Transverse colon (tissue), 4 donors: ENCODE results near the gene MCF2L2. TPM values are rescaled to one million over a fixed set of nuclear protein-coding genes. Genes with fewer than 3 reads are reported as not detected.

Experiments
- DNase-seq: peaks from one replicate; pipeline ENCODE4 v3.0.0-alpha.2; 2019
- H3K27ac ChIP-seq, 4 donors: fragments of 200-600 bp; sonication (generic); 2 replicates each; pipeline ENCODE4 v1.5.1; 2016 to 2018; ENCODE audit warnings: inconsistent platforms in 4 of 4
- H3K27me3 ChIP-seq: fragments of 200-600 bp; sonication (generic); 2 replicates; pipeline ENCODE4 v1.5.1; 2017; ENCODE audit warnings: inconsistent platforms
- H3K36me3 ChIP-seq, 4 donors: fragments of 200-600 bp; sonication (generic); 2 replicates each; pipeline ENCODE4 v1.5.1; 2017 to 2019; ENCODE audit warnings: inconsistent platforms in 4 of 4
- H3K4me1 ChIP-seq, 4 donors: fragments of 200-600 bp; sonication (generic); 2 replicates each; pipeline ENCODE4 v1.5.1; 2017 to 2020; ENCODE audit warnings: inconsistent platforms in 4 of 4
- H3K4me3 ChIP-seq, 4 donors: fragments of 200-600 bp; sonication (generic); 1 replicate in 1 of 4; 2 replicates in 3 of 4; pipeline versions ENCODE4 v1.5.1 to v1.6.1; 2017 to 2019; ENCODE audit warnings: inconsistent platforms in 4 of 4
- H3K9me3 ChIP-seq, 2 donors: fragments of 200-600 bp; sonication (generic); 2 replicates each; pipeline ENCODE4 v1.5.1; 2017 to 2019; ENCODE audit warnings: inconsistent platforms in 2 of 2
- EP300 ChIP-seq: sonication (generic); formaldehyde crosslinking; IDR thresholded peaks from one replicate; pipeline ENCODE4 v1.6.1; 2017; ENCODE audit warnings: antibody characterized with exemption, low read depth
- POLR2A ChIP-seq: fragments of 450-650 bp; IDR thresholded peaks from one replicate; pipeline ENCODE4 v1.6.1; 2016; ENCODE audit warnings: antibody characterized with exemption, mild to moderate bottlenecking, moderate library complexity
- POLR2AphosphoS5 ChIP-seq, 3 donors: sonication (generic); formaldehyde crosslinking; IDR thresholded peaks; one replicate each; pipeline ENCODE4 v1.6.1; 2016; ENCODE audit warnings: antibody characterized with exemption in 3 of 3
- WGBS, 2 donors: methylation state at CpG; one replicate each; pipeline ENCODE4 v1.1.5; 2018; ENCODE audit warnings: low coverage in 1 of 2; 5-methylcytosine and 5-hydroxymethylcytosine counted together
- in situ Hi-C, 4 donors: fragments of 200-750 bp; cut with MboI; loops; one replicate each; pipeline versions ENCODE4 v1.15.0 to v1.15.1; 2017; ENCODE audit warnings: low sequenced_read_pairs in 3 of 4, low pct_ligation_motif_present in 1 of 4, low pct_unique_long_range_greater_than_20kb in 1 of 4
- intact Hi-C: fragments of 100-400 bp; cut with DNase I; formaldehyde crosslinking; loops from one replicate; pipeline ENCODE4 v1.15.1; 2023; ENCODE audit warnings: low total_unique reads
- total RNA-seq, 4 donors: library from RNA; depleted of rRNA; stranded (reverse); fragments of >200 nt; gene quantifications; one replicate each; pipeline ENCODE4 v1.1.0, GENCODE V29; 2016
- TF ChIP-seq, protein P1 (sequence below), 5 experiments: fragments of 200-600 bp in 3 of 5; fragments of 450-650 bp in 2 of 5; sonication (generic) in 3 of 5; IDR thresholded peaks; 1 replicate in 2 of 5; 2 replicates in 3 of 5; pipeline ENCODE4 v1.5.1; 2016 to 2017; ENCODE audit warnings: antibody characterized with exemption in 5 of 5, inconsistent platforms in 3 of 5, mild to moderate bottlenecking in 2 of 5, moderate library complexity in 1 of 5

The MCF2L2 gene
- total RNA-seq, 4 donors from 2014 or later: 0.20 to 3.7 (median 2.0) TPM

DNA sequence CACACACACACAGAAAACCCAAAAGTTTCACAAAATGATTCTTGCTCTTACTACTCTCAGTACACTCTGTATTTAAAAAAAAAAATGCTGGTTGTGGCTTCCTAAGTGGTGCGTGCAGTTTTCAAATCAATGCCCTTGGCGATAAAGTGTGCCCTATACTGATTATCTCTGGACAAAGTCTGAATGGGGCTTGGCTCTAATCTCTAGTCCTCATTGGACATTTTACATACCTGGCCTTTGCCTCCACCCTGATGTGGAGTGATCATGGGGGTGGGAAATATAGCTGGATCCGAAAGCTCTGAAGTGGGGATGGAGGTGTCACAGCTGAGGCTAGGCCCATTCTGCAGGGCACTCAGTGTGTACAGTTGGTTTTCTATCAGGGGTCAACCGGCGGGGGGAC lies 161.3 kb downstream of the MCF2L2 start:
- 78% methylated on average over 5 of the region's 5 CpGs; no CpG with 5 or more reads in 1 of the 2 donors for WGBS, 2 donors

DNA sequence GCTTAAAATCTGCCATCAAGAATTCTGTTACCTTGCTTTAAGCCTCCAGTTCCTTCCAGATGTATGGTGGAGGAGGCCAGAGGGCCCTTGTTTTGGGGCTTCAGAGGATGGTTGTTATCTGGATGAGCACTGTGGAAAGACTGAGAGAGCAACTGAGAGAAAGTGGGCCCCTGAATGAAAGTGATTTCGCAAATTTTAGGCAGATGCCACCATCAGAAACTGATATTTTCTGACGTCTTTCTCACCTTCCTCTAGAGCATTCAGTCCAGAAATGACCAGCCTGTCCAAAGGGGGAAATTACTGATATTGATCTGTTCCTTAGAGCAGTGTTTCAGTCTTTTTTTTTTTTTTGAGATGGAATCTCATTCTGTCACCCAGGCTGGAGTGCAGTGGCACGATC lies 162.0 kb downstream of the MCF2L2 start:
- 65 to 100% methylated on average over 1 to 3 of the region's 3 CpGs for WGBS, 2 donors
- Histone ChIP-seq H3K4me3 (no peak overlapping the region), H3K4me1 (peaks cover 11 to 74% (median 56%) of the 10 kb centered on the region in 4 donors), H3K36me3 (no peaks in the 10 kb centered on the region), H3K27me3 (no peaks in the 10 kb centered on the region), H3K9me3 (no peaks in the 10 kb centered on the region), H3K27ac (peak overlapping the region; percentile 74 to 78 (median 76))
- intact Hi-C loops: no loop called here
- in situ Hi-C loops: no loop called here
- no peak for DNase-seq
- TF ChIP-seq, protein P1, sequence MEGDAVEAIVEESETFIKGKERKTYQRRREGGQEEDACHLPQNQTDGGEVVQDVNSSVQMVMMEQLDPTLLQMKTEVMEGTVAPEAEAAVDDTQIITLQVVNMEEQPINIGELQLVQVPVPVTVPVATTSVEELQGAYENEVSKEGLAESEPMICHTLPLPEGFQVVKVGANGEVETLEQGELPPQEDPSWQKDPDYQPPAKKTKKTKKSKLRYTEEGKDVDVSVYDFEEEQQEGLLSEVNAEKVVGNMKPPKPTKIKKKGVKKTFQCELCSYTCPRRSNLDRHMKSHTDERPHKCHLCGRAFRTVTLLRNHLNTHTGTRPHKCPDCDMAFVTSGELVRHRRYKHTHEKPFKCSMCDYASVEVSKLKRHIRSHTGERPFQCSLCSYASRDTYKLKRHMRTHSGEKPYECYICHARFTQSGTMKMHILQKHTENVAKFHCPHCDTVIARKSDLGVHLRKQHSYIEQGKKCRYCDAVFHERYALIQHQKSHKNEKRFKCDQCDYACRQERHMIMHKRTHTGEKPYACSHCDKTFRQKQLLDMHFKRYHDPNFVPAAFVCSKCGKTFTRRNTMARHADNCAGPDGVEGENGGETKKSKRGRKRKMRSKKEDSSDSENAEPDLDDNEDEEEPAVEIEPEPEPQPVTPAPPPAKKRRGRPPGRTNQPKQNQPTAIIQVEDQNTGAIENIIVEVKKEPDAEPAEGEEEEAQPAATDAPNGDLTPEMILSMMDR (IDR thresholded peaks at IDR 0.05): no peak
- TF ChIP-seq POLR2A: no peak

More for the DNA sequence above, 161.3 kb downstream of the MCF2L2 start:
- Histone ChIP-seq H3K4me3 (no peak overlapping the region), H3K27me3 (no peaks in the 10 kb centered on the region), H3K9me3 (no peaks in the 10 kb centered on the region), H3K36me3 (no peaks in the 10 kb centered on the region), H3K4me1 (peaks cover 11 to 72% (median 53%) of the 10 kb centered on the region in 4 donors), H3K27ac (peak overlapping the region; percentile 74 to 78 (median 76))
- TF ChIP-seq EP300 (no peak), POLR2AphosphoS5 (IDR thresholded peaks at IDR 0.05) (peak in 2 of 3 donors; percentile 24 to 31), POLR2A (peak; percentile 8)
- TF ChIP-seq, protein P1 (IDR thresholded peaks at IDR 0.05): no peak
- no peak for DNase-seq
- in situ Hi-C loops (no loop called here), intact Hi-C loops (no loop called here)

DNA sequence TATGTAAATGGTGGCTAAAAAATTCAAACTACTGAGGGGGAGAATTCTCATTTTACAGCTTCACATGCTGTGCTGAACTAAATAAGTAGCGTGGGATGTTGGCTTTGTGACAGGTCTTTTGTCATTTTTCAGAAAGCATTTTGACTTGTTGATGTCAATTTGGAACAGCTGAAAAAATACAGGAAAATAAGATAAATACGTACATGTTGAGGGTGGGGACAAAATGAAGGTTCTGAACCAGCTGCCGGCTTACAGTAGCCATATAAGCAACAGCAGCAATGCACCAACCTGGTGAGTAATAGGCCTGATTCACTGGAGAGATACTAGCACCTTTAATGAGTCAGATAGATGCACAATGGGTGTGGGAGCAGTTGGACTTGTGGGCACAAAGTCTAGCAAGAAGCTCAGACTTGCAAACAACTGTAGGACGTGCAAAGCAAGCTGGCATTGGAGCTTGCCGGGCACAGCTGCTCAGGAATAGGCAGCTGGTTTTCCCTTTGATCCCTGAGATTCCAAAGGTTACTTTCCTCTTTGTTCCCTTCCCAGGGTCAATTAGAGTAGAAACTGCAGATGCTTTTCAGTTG lies 162.5 kb downstream of the MCF2L2 start:
- intact Hi-C loops (no loop called here), in situ Hi-C loops (no loop called here)
- H3K4me1 ChIP-seq: peaks cover 11 to 79% (median 60%) of the 10 kb centered on the region in 4 donors
- H3K27ac ChIP-seq: peak overlapping the region; percentile 74 to 78 (median 76)
- TF ChIP-seq POLR2A (no peak), POLR2AphosphoS5 (IDR thresholded peaks at IDR 0.05) (peak; percentile 23 to 86 (median 85)), EP300 (no peak)
- TF ChIP-seq, protein P1 (IDR thresholded peaks at IDR 0.05): no peak
- H3K36me3 ChIP-seq: no peaks in the 10 kb centered on the region
- no peak overlapping the region for H3K4me3 ChIP-seq
- 35 to 60% methylated on average over 4 to 5 of the region's 5 CpGs for WGBS, 2 donors
- no peaks in the 10 kb centered on the region for H3K27me3 ChIP-seq
- no peaks in the 10 kb centered on the region for H3K9me3 ChIP-seq
- peak; percentile 78 for DNase-seq

DNA sequence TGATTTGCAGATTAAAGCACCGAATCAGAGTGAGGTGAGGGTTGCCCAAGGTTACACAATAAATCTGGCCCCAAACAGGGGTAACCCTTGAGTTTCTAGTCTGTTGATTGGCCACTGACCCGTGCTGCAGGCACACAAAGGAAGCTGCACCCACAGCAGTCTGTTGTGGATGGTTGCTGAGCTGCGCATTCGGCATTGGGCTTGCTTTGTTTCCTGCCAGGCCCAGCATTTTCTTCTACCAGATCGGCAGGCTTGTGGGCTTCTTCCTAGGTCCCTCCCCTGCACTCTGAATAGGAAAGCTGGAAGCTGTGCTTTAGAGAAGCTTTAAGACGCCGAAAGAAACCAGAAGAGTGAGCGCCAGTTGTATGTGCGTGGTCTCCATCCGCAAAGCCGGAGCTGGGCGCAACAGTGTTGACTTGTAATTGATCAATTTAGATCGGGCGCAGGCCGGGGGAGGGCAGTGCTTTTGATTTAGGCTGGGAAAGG lies 163.2 kb downstream of the MCF2L2 start:
- peaks cover 11 to 86% (median 66%) of the 10 kb centered on the region in 4 donors for H3K4me1 ChIP-seq

More for the DNA sequence above, 163.2 kb downstream of the MCF2L2 start:
- no peak overlapping the region for H3K4me3 ChIP-seq
- TF ChIP-seq, protein P1 (IDR thresholded peaks at IDR 0.05): no peak
- TF ChIP-seq POLR2A: peak; percentile 1
- TF ChIP-seq EP300: no peak
- in situ Hi-C loops: no loop called here
- peak overlapping the region; percentile 74 to 78 (median 76) for H3K27ac ChIP-seq
- no peaks in the 10 kb centered on the region for H3K9me3 ChIP-seq
- DNase-seq: no peak
- no peaks in the 10 kb centered on the region for H3K27me3 ChIP-seq
- intact Hi-C loops: no loop called here
- no peaks in the 10 kb centered on the region for H3K36me3 ChIP-seq
- 68 to 76% methylated on average over 7 to 15 of the region's 15 CpGs for WGBS, 2 donors
